OCI-LY7 (cell line): ENCODE results near the gene CD22. TPM values are rescaled to one million over a fixed set of nuclear protein-coding genes. Genes with fewer than 3 reads are reported as not detected.
"Not testable (repeated sequence)": the region's sequence is repeated elsewhere in the genome, so short reads cannot be mapped to it uniquely, and the experiment has no call there.

Experiments
- BruUV-seq: library from RNA; stranded (reverse); fragments of 400-500 nt; replicated peaks from 2 replicates; lab custom pipeline; 2021; lab: Mats Ljungman, UMichigan
- CTCF ChIA-PET: fragments of 300-600 bp; sonication (Branson Sonifier 250); formaldehyde crosslinking; loops from one replicate; lab custom pipeline; 2022; ENCODE audit warnings: antibody characterized with exemption; ENCODE audit not compliant: unreplicated experiment; lab: Charles Lee
- POLR2A ChIA-PET: fragments of 300-600 bp; sonication (Branson Sonifier 250); formaldehyde crosslinking; loops from one replicate; lab custom pipeline; 2022; ENCODE audit warnings: antibody characterized with exemption; lab: Charles Lee
- DNase-seq: peaks from one replicate; pipeline ENCODE4 v3.0.0-alpha.2; 2015; ENCODE audit warnings: low spot score
- H2AFZ ChIP-seq: fragments of 200-600 bp; sonication (generic), shearing (Covaris generic); 2 replicates; pipeline ENCODE4 v1.6.1; 2014; ENCODE audit warnings: mild to moderate bottlenecking, antibody characterized with exemption, low read length, moderate library complexity
- H3K27ac ChIP-seq: fragments of 200-600 bp; sonication (generic); 2 replicates; pipeline ENCODE4 v1.5.1; 2014; ENCODE audit warnings: mixed run types, low read depth, mild to moderate bottlenecking, moderate library complexity, low read length, inconsistent platforms; ENCODE audit not compliant: poor library complexity, severe bottlenecking
- H3K36me3 ChIP-seq: fragments of 200-600 bp; sonication (generic); 2 replicates; pipeline ENCODE4 v1.6.1; 2014; ENCODE audit warnings: mild to moderate bottlenecking, antibody characterized with exemption, low read length, moderate library complexity, mixed read lengths; ENCODE audit not compliant: insufficient read depth
- H3K4me1 ChIP-seq: fragments of 200-600 bp; sonication (generic); 2 replicates; pipeline ENCODE4 v1.5.1; 2014; ENCODE audit warnings: mild to moderate bottlenecking, low read length; ENCODE audit not compliant: insufficient read depth, poor library complexity, severe bottlenecking
- H3K4me2 ChIP-seq: fragments of 200-600 bp; sonication (generic); 2 replicates; pipeline ENCODE4 v1.6.1; 2014; ENCODE audit warnings: mild to moderate bottlenecking, low read length
- H3K4me3 ChIP-seq: fragments of 200-600 bp; sonication (generic); 2 replicates; pipeline ENCODE4 v1.5.1; 2014; ENCODE audit warnings: mild to moderate bottlenecking, low read depth, low read length; ENCODE audit not compliant: poor library complexity, severe bottlenecking
- H3K79me2 ChIP-seq: fragments of 200-600 bp; sonication (generic); 2 replicates; pipeline ENCODE4 v1.6.1; 2016; ENCODE audit warnings: low read depth, mild to moderate bottlenecking, low read length, moderate library complexity, mixed read lengths; ENCODE audit not compliant: insufficient read depth
- H3K9me2 ChIP-seq: fragments of 200-600 bp; sonication (generic); 2 replicates; pipeline ENCODE4 v1.6.1; 2016; ENCODE audit warnings: mild to moderate bottlenecking, low read length, mixed read lengths; ENCODE audit not compliant: insufficient read depth
- H3K9me3 ChIP-seq: fragments of 200-600 bp; sonication (generic); 2 replicates; pipeline ENCODE4 v1.6.1; 2014; ENCODE audit warnings: mild to moderate bottlenecking, mixed run types, low read length, mixed read lengths
- H4K20me1 ChIP-seq: fragments of 200-600 bp; sonication (generic); 2 replicates; pipeline ENCODE4 v1.6.1; 2014; ENCODE audit warnings: mild to moderate bottlenecking, antibody characterized with exemption, low read length, moderate library complexity, mixed read lengths; ENCODE audit not compliant: insufficient read depth
- EZH2phosphoT487 ChIP-seq: fragments of 200-600 bp; sonication (generic); IDR thresholded peaks from 2 replicates; pipeline ENCODE4 v1.6.1; 2018; ENCODE audit warnings: low read depth, borderline replicate concordance, mild to moderate bottlenecking, mixed run types, antibody characterized with exemption, low read length, moderate library complexity, mixed read lengths
- intact Hi-C: fragments of 100-400 bp; cut with micrococcal nuclease; formaldehyde crosslinking; loops from one replicate; pipeline ENCODE4 v1.10.0; 2022; ENCODE audit not compliant: unreplicated experiment
- total RNA-seq, 2 experiments: library from RNA; depleted of rRNA in 1 of 2; stranded (reverse); fragments of >200 nt in 1 of 2; shearing (Covaris generic) in 1 of 2; gene quantifications; 2 replicates each; pipeline ENCODE4 v1.2.3, GENCODE V29; 2014 to 2022
- TF ChIP-seq, protein P1 (sequence below): fragments of 200-600 bp; sonication (generic); conservative IDR thresholded peaks from 2 replicates; pipeline ENCODE4 v1.5.1; 2014; ENCODE audit warnings: mild to moderate bottlenecking, antibody characterized with exemption, low read length, moderate library complexity, mixed read lengths

CD22 gene
- total RNA-seq, 2 experiments from 2014 or later: 413 to 972 TPM

DNA sequence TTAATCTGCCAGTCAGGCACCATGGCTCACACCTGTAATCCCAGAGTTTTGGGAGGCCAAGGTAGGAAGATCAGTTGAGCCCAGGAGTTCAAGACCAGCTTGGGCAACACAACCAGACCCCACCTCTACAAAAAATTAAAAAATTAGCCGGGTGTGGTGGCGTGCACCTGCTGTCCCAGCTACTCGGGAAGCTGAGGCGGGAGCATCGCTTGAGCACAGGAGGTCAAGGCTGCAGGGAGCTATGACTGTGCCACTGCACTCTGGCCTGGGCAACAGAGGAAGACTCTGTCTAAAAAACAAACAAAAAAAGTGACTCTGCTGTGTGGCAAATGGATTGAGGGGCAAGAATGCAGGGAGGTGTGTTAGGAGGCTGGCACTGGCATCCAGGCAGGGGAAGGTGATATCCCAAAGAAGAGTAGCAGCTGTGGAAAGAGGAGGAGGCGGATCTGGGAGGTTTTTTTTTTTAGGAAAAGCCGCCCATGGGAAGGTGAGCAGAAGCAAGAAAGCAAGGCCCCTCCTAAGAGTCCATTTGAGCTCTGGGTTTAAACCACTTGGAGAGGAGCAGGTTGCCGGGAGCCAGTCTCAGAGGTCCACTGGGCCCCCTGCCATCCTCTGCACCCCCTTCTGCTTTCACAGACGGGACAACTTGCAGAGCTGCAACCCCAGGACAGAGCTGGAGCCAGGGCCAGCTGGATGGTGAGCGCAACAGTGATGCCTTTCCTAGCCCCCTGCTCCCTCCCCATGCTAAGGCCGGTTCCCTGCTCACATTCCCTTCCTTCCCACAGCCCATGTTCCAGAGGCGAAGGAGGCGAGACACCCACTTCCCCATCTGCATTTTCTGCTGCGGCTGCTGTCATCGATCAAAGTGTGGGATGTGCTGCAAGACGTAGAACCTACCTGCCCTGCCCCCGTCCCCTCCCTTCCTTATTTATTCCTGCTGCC is 44.6 kb upstream of the CD22 start:
- POLR2A ChIA-PET: interaction anchor here (0.7 kb wide), 1 partner anchor 263 kb away, joined by 3 read pairs; no protein-coding TSS in a partner anchor
- Histone ChIP-seq H3K9me2 (no peaks in the 10 kb centered on the region), H3K27ac (no peak overlapping the region), H3K9me3 (no peaks in the 10 kb centered on the region), H3K4me3 (no peak overlapping the region), H3K79me2 (no peaks in the 10 kb centered on the region), H2AFZ (no peak overlapping the region), H3K4me1 (peaks cover 18% of the 10 kb centered on the region), H3K4me2 (no peak overlapping the region), H4K20me1 (no peaks in the 10 kb centered on the region), H3K36me3 (peaks cover 7% of the 10 kb centered on the region; the same call in 1 of the 2 replicates)
- CTCF ChIA-PET: interaction anchor here (0.6 kb wide), 1 partner anchor 8 kb away, joined by 3 read pairs; no protein-coding TSS in a partner anchor
- BruUV-seq: no TSS peak
- TF ChIP-seq EZH2phosphoT487: no peak
- TF ChIP-seq, protein P1, sequence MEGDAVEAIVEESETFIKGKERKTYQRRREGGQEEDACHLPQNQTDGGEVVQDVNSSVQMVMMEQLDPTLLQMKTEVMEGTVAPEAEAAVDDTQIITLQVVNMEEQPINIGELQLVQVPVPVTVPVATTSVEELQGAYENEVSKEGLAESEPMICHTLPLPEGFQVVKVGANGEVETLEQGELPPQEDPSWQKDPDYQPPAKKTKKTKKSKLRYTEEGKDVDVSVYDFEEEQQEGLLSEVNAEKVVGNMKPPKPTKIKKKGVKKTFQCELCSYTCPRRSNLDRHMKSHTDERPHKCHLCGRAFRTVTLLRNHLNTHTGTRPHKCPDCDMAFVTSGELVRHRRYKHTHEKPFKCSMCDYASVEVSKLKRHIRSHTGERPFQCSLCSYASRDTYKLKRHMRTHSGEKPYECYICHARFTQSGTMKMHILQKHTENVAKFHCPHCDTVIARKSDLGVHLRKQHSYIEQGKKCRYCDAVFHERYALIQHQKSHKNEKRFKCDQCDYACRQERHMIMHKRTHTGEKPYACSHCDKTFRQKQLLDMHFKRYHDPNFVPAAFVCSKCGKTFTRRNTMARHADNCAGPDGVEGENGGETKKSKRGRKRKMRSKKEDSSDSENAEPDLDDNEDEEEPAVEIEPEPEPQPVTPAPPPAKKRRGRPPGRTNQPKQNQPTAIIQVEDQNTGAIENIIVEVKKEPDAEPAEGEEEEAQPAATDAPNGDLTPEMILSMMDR: no peak
- intact Hi-C loops: no loop called here
- no peak for DNase-seq

DNA sequence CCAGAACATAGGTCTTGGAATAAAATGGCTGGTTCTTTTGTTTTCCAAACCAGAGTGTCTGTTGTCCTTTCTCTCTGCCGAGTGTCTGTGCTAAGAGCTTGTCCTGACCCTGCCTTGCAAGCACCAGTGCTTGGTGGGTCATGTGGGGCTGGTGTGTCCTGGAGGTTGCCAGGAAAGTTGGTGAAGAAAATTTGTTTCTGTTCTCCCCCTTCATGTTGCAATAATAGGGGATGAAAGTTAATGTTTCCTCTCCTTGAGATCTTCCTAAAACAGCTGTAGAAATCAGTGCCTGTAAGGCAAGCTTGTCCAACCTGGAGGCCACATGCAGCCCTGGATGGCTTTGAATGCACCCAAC is 43.9 kb upstream of the CD22 start:
- CTCF ChIA-PET: interaction anchor here (0.6 kb wide), 1 partner anchor 143 kb away, joined by 20 read pairs; no protein-coding TSS in a partner anchor
- BruUV-seq: no TSS peak

DNA sequence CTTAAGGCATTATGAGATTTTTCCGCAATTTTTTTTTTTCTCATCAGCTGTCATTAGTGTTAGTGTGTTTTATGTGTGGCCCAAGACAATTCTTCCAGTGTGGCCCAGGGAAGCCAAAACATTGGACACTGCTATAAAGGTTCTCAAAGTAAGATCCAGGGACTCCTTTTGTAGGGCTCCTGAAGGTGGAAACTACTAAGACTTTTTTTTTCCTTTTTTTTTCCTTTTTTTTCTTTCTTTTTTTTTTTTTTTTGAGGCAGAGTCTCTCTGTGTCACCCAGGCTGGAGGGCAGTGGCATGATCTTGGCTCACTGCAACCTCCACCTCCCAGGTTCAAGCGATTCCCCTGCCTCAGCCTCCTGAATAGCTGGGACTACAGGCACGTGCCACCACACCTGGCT is 43.5 kb upstream of the CD22 start:
- H3K79me2 ChIP-seq, POLR2A ChIA-PET, H3K9me2 ChIP-seq, H3K4me1 ChIP-seq, H4K20me1 ChIP-seq, H3K4me2 ChIP-seq, BruUV-seq, H2AFZ ChIP-seq, intact Hi-C loops, H3K4me3 ChIP-seq, H3K9me3 ChIP-seq, H3K36me3 ChIP-seq, DNase-seq, H3K27ac ChIP-seq: not testable (repeated sequence)
- CTCF ChIA-PET: interaction anchor here (0.6 kb wide), 1 partner anchor 143 kb away, joined by 20 read pairs; no protein-coding TSS in a partner anchor

More for the DNA sequence above, 43.9 kb upstream of the CD22 start:
- no peak overlapping the region for H3K4me2 ChIP-seq
- no peaks in the 10 kb centered on the region for H3K79me2 ChIP-seq
- DNase-seq: no peak
- H3K9me3 ChIP-seq: no peaks in the 10 kb centered on the region
- H3K27ac ChIP-seq: no peak overlapping the region
- H3K36me3 ChIP-seq: 0 out of 2 replicates have a peak, but pooled peaks cover 4% of the 10 kb centered on the region
- H3K4me1 ChIP-seq: peaks cover 12% of the 10 kb centered on the region
- H4K20me1 ChIP-seq: no peaks in the 10 kb centered on the region
- TF ChIP-seq, protein P1: no peak
- POLR2A ChIA-PET: no interaction called here
- H3K9me2 ChIP-seq: no peaks in the 10 kb centered on the region
- intact Hi-C loops: no loop called here
- no peak overlapping the region for H2AFZ ChIP-seq
- H3K4me3 ChIP-seq: no peak overlapping the region

DNA sequence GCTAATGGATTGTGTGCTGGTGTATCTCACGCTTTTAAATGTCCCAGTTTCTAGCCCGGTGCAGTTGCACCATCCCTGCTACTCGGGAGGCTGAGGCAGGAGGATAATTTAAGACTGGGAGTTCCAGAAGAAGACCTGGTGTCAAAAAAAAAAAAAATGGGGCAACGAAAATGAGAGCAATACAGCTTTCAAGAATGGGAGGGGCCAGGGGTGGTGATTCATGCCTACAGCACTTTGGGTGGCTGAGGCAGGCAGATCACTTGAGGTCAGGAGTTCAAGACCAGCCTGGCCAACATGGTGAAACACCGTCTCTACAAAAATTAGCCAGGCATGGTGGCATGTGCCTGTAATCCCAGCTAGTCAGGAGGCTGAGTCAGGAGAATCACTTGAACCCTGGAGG is 42.9 kb upstream of the CD22 start:
- H3K79me2 ChIP-seq, H2AFZ ChIP-seq, H3K4me2 ChIP-seq, intact Hi-C loops, POLR2A ChIA-PET, H3K9me2 ChIP-seq, H3K9me3 ChIP-seq, H3K4me3 ChIP-seq, H3K27ac ChIP-seq, H3K4me1 ChIP-seq, DNase-seq, BruUV-seq, H3K36me3 ChIP-seq, H4K20me1 ChIP-seq: not testable (repeated sequence)
- CTCF ChIA-PET: interaction anchor here (0.6 kb wide), 1 partner anchor 171 kb away, joined by 3 read pairs; no protein-coding TSS in a partner anchor
